Measurements from ENCODE around the gene PSG1.
"Not testable (repeated sequence)": the region's sequence is repeated elsewhere in the genome, so short reads cannot be mapped to it uniquely, and the experiment has no call there.

The PSG1 gene

GRCh38 chr19:42879613-42880012 lies at the start of gene PSG1:
TSS of gene PSG1 (minus strand) at chr19:42879713. CDS start at chr19:42879581, 132 bp downstream.
- DNase-seq (ENCODE audit: low read depth) = no peak

- no peak for DNase-seq (ENCODE audit: low read depth)
Observed at GRCh38 chr19:42928896-42929295, 49.4 kb upstream of the PSG1 start.

GRCh38 chr19:42926781-42927180 lies 47.3 kb upstream of the PSG1 start:
- DNase-seq (ENCODE audit: low read depth) = no peak

- DNase-seq (ENCODE audit: low read depth) = peak; percentile 66
Observed at GRCh38 chr19:42923106-42923505, 43.6 kb upstream of the PSG1 start.

- not testable (repeated sequence) for DNase-seq (ENCODE audit: low read depth)
Observed at GRCh38 chr19:42920971-42921370, 41.5 kb upstream of the PSG1 start.

- peak; percentile 34 for DNase-seq (ENCODE audit: low read depth)
Observed at GRCh38 chr19:42919757-42920079, 40.2 kb upstream of the PSG1 start.

GRCh38 chr19:42919070-42919756 lies 39.7 kb upstream of the PSG1 start:
- peak; percentile 18 for DNase-seq (ENCODE audit: low read depth)

GRCh38 chr19:42918377-42919069 lies 39.0 kb upstream of the PSG1 start:
- not testable (repeated sequence) for DNase-seq (ENCODE audit: low read depth)

GRCh38 chr19:42917634-42918033 lies 38.1 kb upstream of the PSG1 start, which contains the start of gene PSG6:
TSS of gene PSG6 (minus strand) at chr19:42917894. CDS start at chr19:42917792, 102 bp downstream.
- peak; percentile 19 for DNase-seq (ENCODE audit: low read depth)

- DNase-seq (ENCODE audit: low read depth) = peak; percentile 52
Observed at GRCh38 chr19:42916931-42917330, 37.4 kb upstream of the PSG1 start.

- peak; percentile 12 for DNase-seq (ENCODE audit: low read depth)
Observed at GRCh38 chr19:42913516-42913915, 34.0 kb upstream of the PSG1 start.

- not testable (repeated sequence) for DNase-seq (ENCODE audit: low read depth)
Observed at GRCh38 chr19:42912941-42913340, 33.4 kb upstream of the PSG1 start.

GRCh38 chr19:42911731-42912130 lies 32.2 kb upstream of the PSG1 start:
- not testable (repeated sequence) for DNase-seq (ENCODE audit: low read depth)

- DNase-seq (ENCODE audit: low read depth) = not testable (repeated sequence)
Observed at GRCh38 chr19:42906162-42906561, 26.6 kb upstream of the PSG1 start.

- peak; percentile 60 for DNase-seq (ENCODE audit: low read depth)
Observed at GRCh38 chr19:42900561-42900960, 21.0 kb upstream of the PSG1 start.

GRCh38 chr19:42899674-42900073 lies 20.2 kb upstream of the PSG1 start:
- not testable (repeated sequence) for DNase-seq (ENCODE audit: low read depth)

GRCh38 chr19:42899110-42899509 lies 19.6 kb upstream of the PSG1 start:
- peak; percentile 52 for DNase-seq (ENCODE audit: low read depth)

GRCh38 chr19:42898656-42899055 lies 19.1 kb upstream of the PSG1 start:
- peak; percentile 71 for DNase-seq (ENCODE audit: low read depth)

- DNase-seq (ENCODE audit: low read depth) = not testable (repeated sequence)
Observed at GRCh38 chr19:42897729-42898128, 18.2 kb upstream of the PSG1 start.

GRCh38 chr19:42890446-42890845 lies 10.9 kb upstream of the PSG1 start:
- DNase-seq (ENCODE audit: low read depth) = not testable (repeated sequence)

GRCh38 chr19:42887876-42888445 lies 8.4 kb upstream of the PSG1 start:
- DNase-seq (ENCODE audit: low read depth) = peak; percentile 44

GRCh38 chr19:42882730-42883129 lies 3.2 kb upstream of the PSG1 start:
- not testable (repeated sequence) for DNase-seq (ENCODE audit: low read depth)

GRCh38 chr19:42882010-42882409 lies 2.5 kb upstream of the PSG1 start:
- DNase-seq (ENCODE audit: low read depth) = not testable (repeated sequence)

All from EH (cell line).